ENCODE data around the gene HAUS7. TPM values are rescaled to one million over a fixed set of nuclear protein-coding genes. Genes with fewer than 3 reads are reported as not detected.

Gene HAUS7
- total RNA-seq (20.0 TPM), polyA plus RNA-seq (ENCODE audit: insufficient read depth in 1 of 8, insufficient read length in 8 of 8, low replicate concordance in 1 of 8) (10 to 100 TPM; 27.2 to 34.3 (median 30.3) TPM)
- long read RNA-seq, donor 1, partial matches to known transcripts = 0 of 3 reads
- long read RNA-seq, donor 1, other reads (novel, unspliced or antisense) = 0 of 3 reads
- long read RNA-seq, donor 2 = 0 reads
- long read RNA-seq, donor 3, transcript HAUS7-202 (10 exons, 1,363 nt) = major isoform, 5 of 5 reads
- long read RNA-seq, donor 3, partial matches to known transcripts = 0 of 5 reads
- long read RNA-seq, donor 3, other reads (novel, unspliced or antisense) = 0 of 5 reads
- long read RNA-seq, donor 4, transcript HAUS7-202 (10 exons, 1,363 nt) = major isoform, 5 of 39 reads
- long read RNA-seq, donor 4, partial matches to known transcripts = 34 of 39 reads
- long read RNA-seq, donor 4, other reads (novel, unspliced or antisense) = 0 of 39 reads
- long read RNA-seq, donor 5, transcript HAUS7-202 (10 exons, 1,363 nt) = major isoform, 18 of 610 reads
- long read RNA-seq, donor 5, partial matches to known transcripts = 587 of 610 reads
- long read RNA-seq, donor 5, other reads (novel, unspliced or antisense) = 5 of 610 reads
- long read RNA-seq, donor 6, transcript HAUS7-202 (10 exons, 1,363 nt) = major isoform, 12 of 12 reads
- long read RNA-seq, donor 6, partial matches to known transcripts = 0 of 12 reads
- long read RNA-seq, donor 6, other reads (novel, unspliced or antisense) = 0 of 12 reads
- long read RNA-seq, donor 7, transcript HAUS7-202 (10 exons, 1,363 nt) = major isoform, 10 of 10 reads
- long read RNA-seq, donor 7, partial matches to known transcripts = 0 of 10 reads
- long read RNA-seq, donor 7, other reads (novel, unspliced or antisense) = 0 of 10 reads
- long read RNA-seq, donor 8, partial matches to known transcripts = 389 of 414 reads
- long read RNA-seq, donor 8, other reads (novel, unspliced or antisense) = 21 of 414 reads
- long read RNA-seq, donor 9, partial matches to known transcripts = 58 of 76 reads
- long read RNA-seq, donor 9, other reads (novel, unspliced or antisense) = 13 of 76 reads
- long read RNA-seq, donor 10, transcript HAUS7-202 (10 exons, 1,363 nt) = major isoform, 6 of 6 reads
- long read RNA-seq, donor 10, partial matches to known transcripts = 0 of 6 reads
- long read RNA-seq, donor 10, other reads (novel, unspliced or antisense) = 0 of 6 reads
- long read RNA-seq, donor 11, transcript HAUS7-202 (10 exons, 1,363 nt) = major isoform, 5 of 135 reads
- long read RNA-seq, donor 11, partial matches to known transcripts = 72 of 135 reads
- long read RNA-seq, donor 11, other reads (novel, unspliced or antisense) = 58 of 135 reads

DNA sequence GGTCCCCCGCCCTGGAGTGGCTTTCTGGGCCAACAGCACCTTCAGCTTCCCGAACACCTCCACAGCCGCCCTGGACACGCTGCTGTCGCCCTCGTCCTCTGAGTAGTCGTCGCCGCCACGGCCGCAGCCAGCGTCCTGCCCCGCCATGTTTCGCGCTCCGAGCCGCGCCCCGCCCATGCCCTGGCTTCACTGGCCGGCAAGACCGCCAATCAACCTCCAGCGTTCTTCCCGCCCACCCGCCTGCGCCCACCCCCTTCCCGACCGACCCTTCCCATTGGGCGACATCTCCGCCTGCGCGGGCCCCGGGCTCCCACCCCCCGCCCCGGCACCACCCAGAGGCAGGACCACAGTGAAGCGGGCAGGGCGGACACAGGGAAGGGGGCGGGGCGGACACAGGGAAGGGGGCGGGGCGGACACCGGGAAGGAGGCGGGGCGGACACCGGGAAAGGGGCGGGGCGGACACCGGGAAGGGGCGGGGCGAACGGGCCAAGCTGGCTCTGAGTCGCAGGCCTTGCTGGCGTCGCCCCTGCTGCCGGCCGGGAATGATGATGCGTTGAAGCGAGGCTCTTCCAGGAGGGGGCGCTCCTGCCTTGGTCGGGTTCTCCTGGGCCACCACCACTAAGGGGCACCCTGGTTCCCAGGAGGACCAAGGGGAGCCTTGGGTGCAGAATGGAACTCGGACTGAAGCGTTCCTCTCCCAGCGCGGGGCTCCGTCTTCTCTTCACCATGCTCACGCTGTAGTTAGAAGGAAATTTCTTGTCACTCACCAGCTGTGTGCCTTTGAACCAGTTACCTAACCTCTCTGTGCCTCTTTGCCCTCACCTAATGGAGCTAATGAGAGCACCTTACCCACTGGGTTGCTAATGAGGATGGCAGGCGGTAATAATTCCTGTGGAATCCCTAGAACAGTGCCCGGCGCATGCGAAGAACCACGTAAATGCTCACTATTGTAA, at the start of gene HAUS7:
HAUS7 (minus strand) TSS at position 166 of the 953 bp plus-strand sequence; CDS start at position 147, 19 bp downstream.
- H3K27me3 ChIP-seq (ENCODE audit: control insufficient read depth, insufficient read depth, low read length) = no peaks in the 10 kb centered on the region
- peak; percentile 95 for DNase-seq
- peaks cover 50% of the 10 kb centered on the region for H3K4me1 ChIP-seq (ENCODE audit: control insufficient read depth, insufficient read depth, low read length)

GRCh38 chrX:153519569-153520286, 49.4 kb upstream of the HAUS7 start:
- no peak for DNase-seq
- H3K4me3 ChIP-seq (ENCODE audit: low read length) = no peak overlapping the region
- H3K27ac ChIP-seq (ENCODE audit: low read length) = no peak overlapping the region
- peaks cover 72% of the 10 kb centered on the region for H3K27me3 ChIP-seq (ENCODE audit: control insufficient read depth, insufficient read depth, low read length)
- no peaks in the 10 kb centered on the region for H3K9me3 ChIP-seq (replicated peaks; ENCODE audit: control insufficient read depth, low read depth, low read length)
- peaks cover 12% of the 10 kb centered on the region for H3K4me1 ChIP-seq (ENCODE audit: control insufficient read depth, insufficient read depth, low read length)
- WGBS (ENCODE audit: insufficient coverage) = 71% methylated on average over 18 of the region's 21 CpGs
- no peaks in the 10 kb centered on the region for H3K36me3 ChIP-seq (ENCODE audit: control insufficient read depth, insufficient read depth, low read length)

More for the DNA sequence above, at the start of gene HAUS7:
- Histone ChIP-seq H3K9me3 (replicated peaks; ENCODE audit: control insufficient read depth, low read depth, low read length) (no peaks in the 10 kb centered on the region), H3K4me3 (ENCODE audit: low read length) (peak within 1 kb of the TSS; percentile 61), H3K27ac (ENCODE audit: low read length) (peak within 1 kb of the TSS; percentile 82), H3K36me3 (ENCODE audit: control insufficient read depth, insufficient read depth, low read length) (peaks cover 6% of the 10 kb centered on the region)
- 35% methylated on average over 43 of the region's 70 CpGs for WGBS (ENCODE audit: insufficient coverage)

- DNase-seq = no peak
- Histone ChIP-seq H3K4me1 (ENCODE audit: control insufficient read depth, insufficient read depth, low read length) (peaks cover 12% of the 10 kb centered on the region), H3K27me3 (ENCODE audit: control insufficient read depth, insufficient read depth, low read length) (peaks cover 67% of the 10 kb centered on the region), H3K36me3 (ENCODE audit: control insufficient read depth, insufficient read depth, low read length) (no peaks in the 10 kb centered on the region), H3K9me3 (replicated peaks; ENCODE audit: control insufficient read depth, low read depth, low read length) (no peaks in the 10 kb centered on the region), H3K4me3 (ENCODE audit: low read length) (no peak overlapping the region), H3K27ac (ENCODE audit: low read length) (no peak overlapping the region)
- 22% methylated on average over 69 of the region's 70 CpGs for WGBS (ENCODE audit: insufficient coverage)
Observed at GRCh38 chrX:153517946-153518834, 47.8 kb upstream of the HAUS7 start.

DNA sequence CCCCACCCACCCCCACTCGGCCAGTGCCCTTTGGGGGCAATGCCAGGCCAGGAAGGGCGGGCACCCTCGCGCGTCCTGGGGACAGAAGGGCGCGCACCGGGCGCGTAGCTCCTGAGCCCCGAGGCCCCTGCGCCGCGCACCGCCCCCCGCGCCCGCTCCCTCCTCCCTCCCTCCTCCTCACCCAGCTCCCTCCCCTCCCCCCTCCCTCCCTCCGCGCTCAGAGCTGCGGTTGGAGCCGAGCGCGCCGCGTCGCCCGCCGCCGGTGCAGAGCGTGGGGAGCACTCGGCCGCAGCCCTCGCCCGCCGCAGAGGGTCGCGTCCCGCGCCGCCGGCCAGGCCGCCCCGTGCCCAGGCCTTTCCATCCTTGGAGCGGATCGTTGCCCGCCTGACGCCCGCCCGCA, 47.0 kb upstream of the HAUS7 start, which contains the start of gene ATP2B3:
ATP2B3 (plus strand) TSS at position 220 of the 400 bp plus-strand sequence. CDS start 18,606 bp downstream, outside the sequence.
- H3K36me3 ChIP-seq (ENCODE audit: control insufficient read depth, insufficient read depth, low read length) = no peaks in the 10 kb centered on the region
- 27% methylated on average over 32 of the region's 50 CpGs for WGBS (ENCODE audit: insufficient coverage)
- H3K27me3 ChIP-seq (ENCODE audit: control insufficient read depth, insufficient read depth, low read length) = peaks cover 65% of the 10 kb centered on the region
- H3K9me3 ChIP-seq (replicated peaks; ENCODE audit: control insufficient read depth, low read depth, low read length) = no peaks in the 10 kb centered on the region
- H3K4me1 ChIP-seq (ENCODE audit: control insufficient read depth, insufficient read depth, low read length) = peaks cover 18% of the 10 kb centered on the region
- H3K27ac ChIP-seq (ENCODE audit: low read length) = no peak within 1 kb of the TSS
- H3K4me3 ChIP-seq (ENCODE audit: low read length) = no peak within 1 kb of the TSS
- DNase-seq = no peak

- no peak overlapping the region for H3K4me3 ChIP-seq (ENCODE audit: low read length)
- peaks cover 54% of the 10 kb centered on the region for H3K27me3 ChIP-seq (ENCODE audit: control insufficient read depth, insufficient read depth, low read length)
- no peaks in the 10 kb centered on the region for H3K36me3 ChIP-seq (ENCODE audit: control insufficient read depth, insufficient read depth, low read length)
- DNase-seq = no peak
- H3K4me1 ChIP-seq (ENCODE audit: control insufficient read depth, insufficient read depth, low read length) = peaks cover 23% of the 10 kb centered on the region
- 73% methylated on average over 9 of the region's 9 CpGs for WGBS (ENCODE audit: insufficient coverage)
- no peak overlapping the region for H3K27ac ChIP-seq (ENCODE audit: low read length)
- H3K9me3 ChIP-seq (replicated peaks; ENCODE audit: control insufficient read depth, low read depth, low read length) = no peaks in the 10 kb centered on the region
Observed at GRCh38 chrX:153516073-153516472, 45.7 kb upstream of the HAUS7 start.

GRCh38 chrX:153515435-153515834, 45.1 kb upstream of the HAUS7 start:
- Histone ChIP-seq H3K27ac (ENCODE audit: low read length) (no peak overlapping the region), H3K27me3 (ENCODE audit: control insufficient read depth, insufficient read depth, low read length) (peaks cover 47% of the 10 kb centered on the region), H3K9me3 (replicated peaks; ENCODE audit: control insufficient read depth, low read depth, low read length) (no peaks in the 10 kb centered on the region), H3K4me3 (ENCODE audit: low read length) (no peak overlapping the region), H3K4me1 (ENCODE audit: control insufficient read depth, insufficient read depth, low read length) (peaks cover 23% of the 10 kb centered on the region), H3K36me3 (ENCODE audit: control insufficient read depth, insufficient read depth, low read length) (no peaks in the 10 kb centered on the region)
- 67% methylated on average over 7 of the region's 8 CpGs for WGBS (ENCODE audit: insufficient coverage)
- no peak for DNase-seq

- Histone ChIP-seq H3K27me3 (ENCODE audit: control insufficient read depth, insufficient read depth, low read length) (peaks cover 36% of the 10 kb centered on the region), H3K27ac (ENCODE audit: low read length) (no peak overlapping the region), H3K36me3 (ENCODE audit: control insufficient read depth, insufficient read depth, low read length) (no peaks in the 10 kb centered on the region), H3K4me1 (ENCODE audit: control insufficient read depth, insufficient read depth, low read length) (peaks cover 33% of the 10 kb centered on the region), H3K4me3 (ENCODE audit: low read length) (no peak overlapping the region), H3K9me3 (replicated peaks; ENCODE audit: control insufficient read depth, low read depth, low read length) (no peaks in the 10 kb centered on the region)
- WGBS (ENCODE audit: insufficient coverage) = 82% methylated on average over 9 of the region's 9 CpGs
- DNase-seq = no peak
Observed at GRCh38 chrX:153514259-153514658, 43.9 kb upstream of the HAUS7 start.

DNA sequence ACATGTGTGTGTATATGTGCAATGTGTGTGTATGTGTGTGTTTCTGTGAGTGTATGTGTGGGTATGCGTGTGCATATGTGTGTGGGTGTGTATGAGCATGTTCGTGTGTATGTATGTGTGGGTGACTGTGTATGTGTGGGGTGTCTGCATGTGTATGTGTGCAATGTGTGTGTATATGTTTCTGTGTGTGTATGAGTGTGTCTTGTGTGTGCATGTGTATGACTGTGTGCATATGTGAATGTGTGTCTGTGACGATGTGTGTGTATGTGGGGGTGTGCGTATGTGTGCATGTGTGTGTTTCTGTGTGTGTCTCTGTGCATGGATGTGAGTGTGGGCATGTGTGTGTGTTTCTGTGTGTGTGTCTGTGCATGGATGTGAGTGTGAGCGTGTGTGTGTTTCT, 42.9 kb upstream of the HAUS7 start:
- no peak for DNase-seq
- 76% methylated on average over 5 of the region's 5 CpGs for WGBS (ENCODE audit: insufficient coverage)

More for the DNA sequence above, 42.9 kb upstream of the HAUS7 start:
- Histone ChIP-seq H3K4me3 (ENCODE audit: low read length) (no peak overlapping the region), H3K9me3 (replicated peaks; ENCODE audit: control insufficient read depth, low read depth, low read length) (no peaks in the 10 kb centered on the region), H3K27ac (ENCODE audit: low read length) (no peak overlapping the region), H3K36me3 (ENCODE audit: control insufficient read depth, insufficient read depth, low read length) (no peaks in the 10 kb centered on the region), H3K27me3 (ENCODE audit: control insufficient read depth, insufficient read depth, low read length) (peaks cover 26% of the 10 kb centered on the region), H3K4me1 (ENCODE audit: control insufficient read depth, insufficient read depth, low read length) (peaks cover 41% of the 10 kb centered on the region)
